K562 (cell line): Measurements from ENCODE around the gene CRACR2B. TPM values are rescaled to one million over a fixed set of nuclear protein-coding genes. Genes with fewer than 3 reads are reported as not detected.

Experiments used
- BRF1 ChIP-seq: IDR thresholded peaks from 3 replicates; pipeline ENCODE4 v1.6.1; 2011; ENCODE audit warnings: borderline replicate concordance, mild to moderate bottlenecking; ENCODE audit not compliant: insufficient read length; ENCODE audit errors: extremely low read depth
- ETV5 ChIP-seq: sonication (generic); formaldehyde crosslinking; IDR thresholded peaks from 2 replicates; pipeline ENCODE4 v1.4.0; 2020; ENCODE audit warnings: low read depth, mild to moderate bottlenecking, missing genetic modification reagents
- MTA3 ChIP-seq: fragments of 450-650 bp; formaldehyde crosslinking; IDR thresholded peaks from 2 replicates; pipeline ENCODE4 v1.6.1; 2017; ENCODE audit warnings: mild to moderate bottlenecking, borderline replicate concordance
- NR4A1 ChIP-seq, 2 experiments: fragments of 250-450 bp in 1 of 2; fragments of 450-650 bp in 1 of 2; sonication (Bioruptor Pico) in 1 of 2; IDR thresholded peaks; 2 replicates each; pipeline versions ENCODE4 v1.4.0 to v1.6.1; 2016 to 2020; ENCODE audit warnings: mild to moderate bottlenecking in 2 of 2, missing compliant biosample characterization in 1 of 2, missing genetic modification characterization in 1 of 2, moderate library complexity in 1 of 2
- RBM17 ChIP-seq: fragments of 200-400 bp; formaldehyde crosslinking; IDR thresholded peaks from 2 replicates; pipeline ENCODE4 v1.6.1; 2017; ENCODE audit warnings: low read depth, mild to moderate bottlenecking, low read length, borderline replicate concordance
- TBP ChIP-seq: optimal IDR thresholded peaks from 2 replicates; pipeline ENCODE3; 2011; ENCODE audit warnings: low read depth, low read length, improper control_type of control experiment
- TEAD4 ChIP-seq, 2 experiments: sonication (generic) in 1 of 2; formaldehyde crosslinking in 1 of 2; IDR thresholded peaks; 2 replicates each; pipeline versions ENCODE4 v1.6.1 to v1.8.0; 2012 to 2022; ENCODE audit warnings: borderline replicate concordance in 1 of 2, inconsistent platforms in 1 of 2, low read length in 1 of 2, mild to moderate bottlenecking in 1 of 2, missing genetic modification reagents in 1 of 2
- ZNF408 ChIP-seq: fragments of 250-450 bp; sonication (Bioruptor Pico); IDR thresholded peaks from 2 replicates; pipeline ENCODE4 v1.4.0; 2020; ENCODE audit warnings: low read depth, mild to moderate bottlenecking, moderate library complexity
- ZNF699 ChIP-seq: fragments of 250-450 bp; sonication (Bioruptor Pico); IDR thresholded peaks from 2 replicates; pipeline ENCODE4 v1.8.0; 2021; ENCODE audit warnings: mild to moderate bottlenecking, moderate library complexity; ENCODE audit not compliant: insufficient replicate concordance
- polyA plus RNA-seq, 8 experiments: library from polyadenylated mRNA; depleted of rRNA in 4 of 8; stranded (reverse) in 5 of 8; unstranded in 3 of 8; fragments of >200 nt; fragmentation: Nextera tagmentation in 2 of 8; fragmentation: Illumina TruSeq in 1 of 8; extraction: Ambion mirVana in 2 of 8; extraction: Trizol in 1 of 8; gene quantifications; 2 replicates each; pipeline versions ENCODE4 v1.2.1 to v1.2.3, GENCODE V29; 2011 to 2014; ENCODE audit warnings: inconsistent platforms in 1 of 8, missing spikeins in 1 of 8
- total RNA-seq, 7 experiments: library from RNA; depleted of rRNA in 6 of 7; stranded (reverse); fragments of >200 nt in 6 of 7; fragmentation: Illumina TruSeq in 2 of 7; extraction: Trizol in 2 of 7; gene quantifications; 2 replicates each; pipeline versions ENCODE4 v1.2.1 to v1.2.3, GENCODE V29; 2011 to 2021; ENCODE audit warnings: low replicate concordance in 1 of 7
- TF ChIP-seq, protein P1 (sequence below), 2 experiments: fragments of 450-650 bp; IDR thresholded peaks; 2 replicates each; pipeline ENCODE4 v1.6.1; 2018; ENCODE audit warnings: mild to moderate bottlenecking in 2 of 2, low read depth in 1 of 2; ENCODE audit not compliant: partially characterized antibody in 2 of 2
- TF ChIP-seq, protein P2 (sequence below): fragments of 450-650 bp; IDR thresholded peaks from 2 replicates; pipeline ENCODE4 v1.7.0; 2016; ENCODE audit warnings: borderline replicate concordance
- TF ChIP-seq, protein P3 (sequence below): sonication (generic); formaldehyde crosslinking; IDR thresholded peaks from 2 replicates; pipeline ENCODE4 v1.8.0; 2023; ENCODE audit warnings: mild to moderate bottlenecking, missing genetic modification reagents
- TF ChIP-seq, protein P4 (sequence below): IDR thresholded peaks from 2 replicates; pipeline ENCODE4 v1.6.1; 2014; ENCODE audit warnings: antibody characterized with exemption

Gene CRACR2B
- total and polyA plus RNA-seq, 9 of the 15 experiments (the other 6 are each of a cell fraction or from before 2014, with no cell fraction given), result 0.10 to 51.0 (median 6.0) TPM

DNA sequence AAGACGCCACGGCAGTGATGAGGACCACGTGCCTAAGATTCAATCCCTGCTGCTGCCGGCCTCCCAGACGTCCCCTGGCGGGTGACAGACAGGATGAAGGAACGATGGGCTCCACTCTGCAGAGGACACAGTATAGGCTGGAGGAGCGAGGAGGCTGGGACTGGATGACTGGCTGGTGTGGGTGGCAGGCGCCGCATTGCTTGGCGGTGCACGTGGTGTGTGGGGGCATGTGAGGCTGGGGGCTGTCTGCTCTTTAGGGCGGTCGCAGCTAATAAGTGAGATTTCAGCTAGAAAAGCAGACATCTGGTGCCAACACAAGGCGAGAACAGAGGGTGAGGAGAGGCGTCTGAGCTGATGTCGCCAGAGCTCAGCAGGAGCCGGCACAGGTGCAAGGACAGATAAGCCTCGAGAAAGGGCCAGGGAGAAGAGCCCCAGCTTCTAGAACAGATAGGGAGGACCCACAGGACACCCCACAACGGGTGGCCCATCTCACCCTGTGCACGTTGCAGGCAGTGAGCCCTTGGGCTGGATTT is 48.1 kb downstream of the CRACR2B start (continued):
- TF ChIP-seq ETV5 (0 out of 2 replicates have a peak, but pooled peaks have one; percentile 34), BRF1 (no peak), TEAD4 (IDR thresholded peaks at IDR 0.05; ENCODE audit: low read length) (peak; percentile 94), TEAD4 (CRISPR knock-in tag; IDR thresholded peaks at IDR 0.05; ENCODE audit: borderline replicate concordance) (no peak), MTA3 (no peak), RBM17 (no peak), ZNF699 (no peak), ZNF408 (CRISPR knock-in tag) (no peak), TBP (peak; percentile 33), NR4A1 (CRISPR knock-in tag; IDR thresholded peaks at IDR 0.05) (no peak), NR4A1 (tag; IDR thresholded peaks at IDR 0.05) (0 out of 2 replicates have a peak, but pooled peaks have one; percentile 29)
- TF ChIP-seq, protein P1, sequence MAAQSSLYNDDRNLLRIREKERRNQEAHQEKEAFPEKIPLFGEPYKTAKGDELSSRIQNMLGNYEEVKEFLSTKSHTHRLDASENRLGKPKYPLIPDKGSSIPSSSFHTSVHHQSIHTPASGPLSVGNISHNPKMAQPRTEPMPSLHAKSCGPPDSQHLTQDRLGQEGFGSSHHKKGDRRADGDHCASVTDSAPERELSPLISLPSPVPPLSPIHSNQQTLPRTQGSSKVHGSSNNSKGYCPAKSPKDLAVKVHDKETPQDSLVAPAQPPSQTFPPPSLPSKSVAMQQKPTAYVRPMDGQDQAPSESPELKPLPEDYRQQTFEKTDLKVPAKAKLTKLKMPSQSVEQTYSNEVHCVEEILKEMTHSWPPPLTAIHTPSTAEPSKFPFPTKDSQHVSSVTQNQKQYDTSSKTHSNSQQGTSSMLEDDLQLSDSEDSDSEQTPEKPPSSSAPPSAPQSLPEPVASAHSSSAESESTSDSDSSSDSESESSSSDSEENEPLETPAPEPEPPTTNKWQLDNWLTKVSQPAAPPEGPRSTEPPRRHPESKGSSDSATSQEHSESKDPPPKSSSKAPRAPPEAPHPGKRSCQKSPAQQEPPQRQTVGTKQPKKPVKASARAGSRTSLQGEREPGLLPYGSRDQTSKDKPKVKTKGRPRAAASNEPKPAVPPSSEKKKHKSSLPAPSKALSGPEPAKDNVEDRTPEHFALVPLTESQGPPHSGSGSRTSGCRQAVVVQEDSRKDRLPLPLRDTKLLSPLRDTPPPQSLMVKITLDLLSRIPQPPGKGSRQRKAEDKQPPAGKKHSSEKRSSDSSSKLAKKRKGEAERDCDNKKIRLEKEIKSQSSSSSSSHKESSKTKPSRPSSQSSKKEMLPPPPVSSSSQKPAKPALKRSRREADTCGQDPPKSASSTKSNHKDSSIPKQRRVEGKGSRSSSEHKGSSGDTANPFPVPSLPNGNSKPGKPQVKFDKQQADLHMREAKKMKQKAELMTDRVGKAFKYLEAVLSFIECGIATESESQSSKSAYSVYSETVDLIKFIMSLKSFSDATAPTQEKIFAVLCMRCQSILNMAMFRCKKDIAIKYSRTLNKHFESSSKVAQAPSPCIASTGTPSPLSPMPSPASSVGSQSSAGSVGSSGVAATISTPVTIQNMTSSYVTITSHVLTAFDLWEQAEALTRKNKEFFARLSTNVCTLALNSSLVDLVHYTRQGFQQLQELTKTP (IDR thresholded peaks at IDR 0.05; ENCODE audit: low read depth in 1 of 2, partially characterized antibody in 2 of 2), result no peak
- TF ChIP-seq, protein P2, sequence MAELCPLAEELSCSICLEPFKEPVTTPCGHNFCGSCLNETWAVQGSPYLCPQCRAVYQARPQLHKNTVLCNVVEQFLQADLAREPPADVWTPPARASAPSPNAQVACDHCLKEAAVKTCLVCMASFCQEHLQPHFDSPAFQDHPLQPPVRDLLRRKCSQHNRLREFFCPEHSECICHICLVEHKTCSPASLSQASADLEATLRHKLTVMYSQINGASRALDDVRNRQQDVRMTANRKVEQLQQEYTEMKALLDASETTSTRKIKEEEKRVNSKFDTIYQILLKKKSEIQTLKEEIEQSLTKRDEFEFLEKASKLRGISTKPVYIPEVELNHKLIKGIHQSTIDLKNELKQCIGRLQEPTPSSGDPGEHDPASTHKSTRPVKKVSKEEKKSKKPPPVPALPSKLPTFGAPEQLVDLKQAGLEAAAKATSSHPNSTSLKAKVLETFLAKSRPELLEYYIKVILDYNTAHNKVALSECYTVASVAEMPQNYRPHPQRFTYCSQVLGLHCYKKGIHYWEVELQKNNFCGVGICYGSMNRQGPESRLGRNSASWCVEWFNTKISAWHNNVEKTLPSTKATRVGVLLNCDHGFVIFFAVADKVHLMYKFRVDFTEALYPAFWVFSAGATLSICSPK, result no peak
- TF ChIP-seq, protein P3, sequence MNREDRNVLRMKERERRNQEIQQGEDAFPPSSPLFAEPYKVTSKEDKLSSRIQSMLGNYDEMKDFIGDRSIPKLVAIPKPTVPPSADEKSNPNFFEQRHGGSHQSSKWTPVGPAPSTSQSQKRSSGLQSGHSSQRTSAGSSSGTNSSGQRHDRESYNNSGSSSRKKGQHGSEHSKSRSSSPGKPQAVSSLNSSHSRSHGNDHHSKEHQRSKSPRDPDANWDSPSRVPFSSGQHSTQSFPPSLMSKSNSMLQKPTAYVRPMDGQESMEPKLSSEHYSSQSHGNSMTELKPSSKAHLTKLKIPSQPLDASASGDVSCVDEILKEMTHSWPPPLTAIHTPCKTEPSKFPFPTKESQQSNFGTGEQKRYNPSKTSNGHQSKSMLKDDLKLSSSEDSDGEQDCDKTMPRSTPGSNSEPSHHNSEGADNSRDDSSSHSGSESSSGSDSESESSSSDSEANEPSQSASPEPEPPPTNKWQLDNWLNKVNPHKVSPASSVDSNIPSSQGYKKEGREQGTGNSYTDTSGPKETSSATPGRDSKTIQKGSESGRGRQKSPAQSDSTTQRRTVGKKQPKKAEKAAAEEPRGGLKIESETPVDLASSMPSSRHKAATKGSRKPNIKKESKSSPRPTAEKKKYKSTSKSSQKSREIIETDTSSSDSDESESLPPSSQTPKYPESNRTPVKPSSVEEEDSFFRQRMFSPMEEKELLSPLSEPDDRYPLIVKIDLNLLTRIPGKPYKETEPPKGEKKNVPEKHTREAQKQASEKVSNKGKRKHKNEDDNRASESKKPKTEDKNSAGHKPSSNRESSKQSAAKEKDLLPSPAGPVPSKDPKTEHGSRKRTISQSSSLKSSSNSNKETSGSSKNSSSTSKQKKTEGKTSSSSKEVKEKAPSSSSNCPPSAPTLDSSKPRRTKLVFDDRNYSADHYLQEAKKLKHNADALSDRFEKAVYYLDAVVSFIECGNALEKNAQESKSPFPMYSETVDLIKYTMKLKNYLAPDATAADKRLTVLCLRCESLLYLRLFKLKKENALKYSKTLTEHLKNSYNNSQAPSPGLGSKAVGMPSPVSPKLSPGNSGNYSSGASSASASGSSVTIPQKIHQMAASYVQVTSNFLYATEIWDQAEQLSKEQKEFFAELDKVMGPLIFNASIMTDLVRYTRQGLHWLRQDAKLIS (CRISPR knock-in tag), result no peak
- TF ChIP-seq, protein P4, sequence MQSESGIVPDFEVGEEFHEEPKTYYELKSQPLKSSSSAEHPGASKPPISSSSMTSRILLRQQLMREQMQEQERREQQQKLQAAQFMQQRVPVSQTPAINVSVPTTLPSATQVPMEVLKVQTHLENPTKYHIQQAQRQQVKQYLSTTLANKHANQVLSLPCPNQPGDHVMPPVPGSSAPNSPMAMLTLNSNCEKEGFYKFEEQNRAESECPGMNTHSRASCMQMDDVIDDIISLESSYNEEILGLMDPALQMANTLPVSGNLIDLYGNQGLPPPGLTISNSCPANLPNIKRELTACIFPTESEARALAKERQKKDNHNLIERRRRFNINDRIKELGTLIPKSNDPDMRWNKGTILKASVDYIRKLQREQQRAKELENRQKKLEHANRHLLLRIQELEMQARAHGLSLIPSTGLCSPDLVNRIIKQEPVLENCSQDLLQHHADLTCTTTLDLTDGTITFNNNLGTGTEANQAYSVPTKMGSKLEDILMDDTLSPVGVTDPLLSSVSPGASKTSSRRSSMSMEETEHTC, result 0 out of 2 replicates have a peak, but pooled peaks have one; percentile 12
